ENCODE measurements around the gene MINDY4B. TPM values are rescaled to one million over a fixed set of nuclear protein-coding genes. Genes with fewer than 3 reads are reported as not detected.

Gene MINDY4B
- not detected for polyA plus RNA-seq

GRCh38 chr3:150905339-150905738, at the start of gene MINDY4B:
Gene MINDY4B, minus strand, starts transcription at chr3:150905439. Its CDS starts 0 bp downstream, at chr3:150905439.
- 53 to 74% (median 57%) methylated on average over 4 of the region's 4 CpGs for WGBS, 3 donors
- no peak within 1 kb of the TSS for H3K27ac ChIP-seq (ENCODE audit: low read depth, low read length)

GRCh38 chr3:150951923-150952322, 46.7 kb upstream of the MINDY4B start:
- 89 to 92% (median 92%) methylated on average over 13 of the region's 13 CpGs for WGBS, 3 donors
- no peak overlapping the region for H3K27ac ChIP-seq (ENCODE audit: low read depth, low read length)

GRCh38 chr3:150945226-150946032, 40.2 kb upstream of the MINDY4B start:
- 56 to 83% (median 81%) methylated on average over 3 of the region's 3 CpGs for WGBS, 3 donors
- H3K27ac ChIP-seq (ENCODE audit: low read depth, low read length), result no peak overlapping the region

GRCh38 chr3:150942221-150942620, 37.0 kb upstream of the MINDY4B start:
- 64 to 91% (median 88%) methylated on average over 3 of the region's 3 CpGs for WGBS, 3 donors

GRCh38 chr3:150936693-150937092, 31.5 kb upstream of the MINDY4B start:
- WGBS, 3 donors, result 49 to 67% (median 56%) methylated on average over 2 of the region's 2 CpGs
- no peak overlapping the region for H3K27ac ChIP-seq (ENCODE audit: low read depth, low read length)

More at GRCh38 chr3:150942221-150942620, 37.0 kb upstream of the MINDY4B start:
- no peak overlapping the region for H3K27ac ChIP-seq (ENCODE audit: low read depth, low read length)

GRCh38 chr3:150933473-150933995, 28.3 kb upstream of the MINDY4B start:
- 22 to 29% (median 23%) methylated on average over 1 of the region's 1 CpG for WGBS, 3 donors
- H3K27ac ChIP-seq (ENCODE audit: low read depth, low read length), result no peak overlapping the region

- WGBS, 3 donors, result 74 to 87% (median 80%) methylated on average over 1 of the region's 1 CpG
- H3K27ac ChIP-seq (ENCODE audit: low read depth, low read length), result no peak overlapping the region
These were observed 26.5 kb upstream of the MINDY4B start for GRCh38 chr3:150931745-150932144.

- 67 to 68% (median 67%) methylated on average over 3 of the region's 3 CpGs for WGBS, 3 donors
- no peak overlapping the region for H3K27ac ChIP-seq (ENCODE audit: low read depth, low read length)
These were observed 25.6 kb upstream of the MINDY4B start for GRCh38 chr3:150930839-150931238.

GRCh38 chr3:150928234-150928633, 23.0 kb upstream of the MINDY4B start:
- H3K27ac ChIP-seq (ENCODE audit: low read depth, low read length), result no peak overlapping the region
- WGBS, 3 donors, result 85 to 94% (median 92%) methylated on average over 1 of the region's 1 CpG

- no peak overlapping the region for H3K27ac ChIP-seq (ENCODE audit: low read depth, low read length)
- 79 to 84% (median 83%) methylated on average over 7 of the region's 7 CpGs for WGBS, 3 donors
These were observed 21.1 kb upstream of the MINDY4B start for GRCh38 chr3:150926328-150926727.

GRCh38 chr3:150925751-150926201, 20.5 kb upstream of the MINDY4B start:
- no peak overlapping the region for H3K27ac ChIP-seq (ENCODE audit: low read depth, low read length)
- 9 to 15% (median 11%) methylated on average over 13 to 14 of the region's 14 CpGs for WGBS, 3 donors

- 60 to 74% (median 74%) methylated on average over 10 of the region's 10 CpGs for whole genome bisulfite sequencing, 3 donors
- no peak overlapping the region for H3K27ac ChIP-seq (ENCODE audit: low read depth, low read length)
These were observed 17.4 kb upstream of the MINDY4B start for GRCh38 chr3:150922611-150923010.

- 77 to 82% (median 79%) methylated on average over 4 of the region's 4 CpGs for WGBS, 3 donors
- no peak overlapping the region for H3K27ac ChIP-seq (ENCODE audit: low read depth, low read length)
These were observed 16.0 kb upstream of the MINDY4B start for GRCh38 chr3:150921209-150921608.

GRCh38 chr3:150920236-150920635, 15.0 kb upstream of the MINDY4B start:
- no peak overlapping the region for H3K27ac ChIP-seq (ENCODE audit: low read depth, low read length)
- WGBS, 3 donors, result 77 to 86% (median 78%) methylated on average over 2 of the region's 2 CpGs

GRCh38 chr3:150917951-150918350, 12.7 kb upstream of the MINDY4B start:
- no peak overlapping the region for H3K27ac ChIP-seq (ENCODE audit: low read depth, low read length)
- WGBS, 3 donors, result 35 to 44% (median 37%) methylated on average over 7 of the region's 7 CpGs

- H3K27ac ChIP-seq (ENCODE audit: low read depth, low read length), result no peak overlapping the region
- WGBS, 3 donors, result 53 to 75% (median 60%) methylated on average over 4 of the region's 4 CpGs
These were observed 8.1 kb upstream of the MINDY4B start for GRCh38 chr3:150913133-150913922.

- H3K27ac ChIP-seq (ENCODE audit: low read depth, low read length), result no peak overlapping the region
- 60 to 66% (median 66%) methylated on average over 3 of the region's 3 CpGs for WGBS, 3 donors
These were observed 7.3 kb upstream of the MINDY4B start for GRCh38 chr3:150912501-150912900.

- H3K27ac ChIP-seq (ENCODE audit: low read depth, low read length), result no peak overlapping the region
These were observed 6.5 kb upstream of the MINDY4B start for GRCh38 chr3:150911771-150912170.

GRCh38 chr3:150906461-150906860, 1.2 kb upstream of the MINDY4B start:
- WGBS, 3 donors, result 61 to 76% (median 76%) methylated on average over 1 of the region's 1 CpG
- no peak overlapping the region for H3K27ac ChIP-seq (ENCODE audit: low read depth, low read length)

All from adipose tissue (tissue), 3 donors.